Adipocyte (in vitro differentiated cells): ENCODE data around the gene CCDC71L.
"Not testable (repeated sequence)": the region's sequence is repeated elsewhere in the genome, so short reads cannot be mapped to it uniquely, and the experiment has no call there.

Experiments
- DNase-seq: peaks from one replicate; pipeline ENCODE4 v3.0.0-alpha.2; 2015; ENCODE audit warnings: low read depth
- H3K27me3 ChIP-seq: replicated peaks from 2 replicates; pipeline ENCODE4 v1.7.0; 2013; ENCODE audit warnings: mild to moderate bottlenecking, low read length, moderate library complexity; ENCODE audit not compliant: control insufficient read depth, insufficient read depth
- H3K36me3 ChIP-seq: 2 replicates; pipeline ENCODE4 v1.7.0; 2013; ENCODE audit warnings: low read length, mild to moderate bottlenecking, moderate library complexity; ENCODE audit not compliant: control insufficient read depth, insufficient read depth, severe bottlenecking
- H3K4me1 ChIP-seq: 2 replicates; pipeline ENCODE4 v1.7.0; 2013; ENCODE audit warnings: mild to moderate bottlenecking, low read length, moderate library complexity; ENCODE audit not compliant: control insufficient read depth, insufficient read depth
- H3K4me3 ChIP-seq: 2 replicates; pipeline ENCODE4 v1.7.0; 2013; ENCODE audit warnings: mild to moderate bottlenecking, low read length, moderate library complexity
- H3K9ac ChIP-seq: 2 replicates; pipeline ENCODE4 v1.7.0; 2013; ENCODE audit warnings: mild to moderate bottlenecking, low read length, moderate library complexity
- H3K9me3 ChIP-seq: 2 replicates; pipeline ENCODE4 v1.7.0; 2013; ENCODE audit warnings: mild to moderate bottlenecking, low read length, moderate library complexity; ENCODE audit not compliant: control insufficient read depth

Gene CCDC71L

GRCh38 chr7:106676506-106676905 lies 15.5 kb upstream of the CCDC71L start:
- H3K9me3 ChIP-seq, H3K4me3 ChIP-seq: not testable (repeated sequence)

GRCh38 chr7:106673688-106674087 lies 12.7 kb upstream of the CCDC71L start:
- H3K4me3 ChIP-seq, H3K27me3 ChIP-seq, DNase-seq, H3K36me3 ChIP-seq, H3K9ac ChIP-seq, H3K9me3 ChIP-seq, H3K4me1 ChIP-seq: not testable (repeated sequence)

More at GRCh38 chr7:106676506-106676905, 15.5 kb upstream of the CCDC71L start:
- peaks cover 11% of the 10 kb centered on the region for H3K4me1 ChIP-seq
- H3K27me3 ChIP-seq, H3K9ac ChIP-seq, H3K36me3 ChIP-seq, DNase-seq: not testable (repeated sequence)

- H3K4me3 ChIP-seq, H3K9ac ChIP-seq, DNase-seq, H3K4me1 ChIP-seq, H3K27me3 ChIP-seq, H3K36me3 ChIP-seq, H3K9me3 ChIP-seq: not testable (repeated sequence)
These were observed 11.0 kb upstream of the CCDC71L start for GRCh38 chr7:106671930-106672329.

- H3K4me1 ChIP-seq: no peaks in the 10 kb centered on the region
- DNase-seq: no peak
- H3K9me3 ChIP-seq: no peaks in the 10 kb centered on the region
- H3K4me3 ChIP-seq: no peak overlapping the region
- H3K9ac ChIP-seq: no peak overlapping the region
- no peaks in the 10 kb centered on the region for H3K36me3 ChIP-seq
- no peaks in the 10 kb centered on the region for H3K27me3 ChIP-seq
These were observed 10.2 kb upstream of the CCDC71L start for GRCh38 chr7:106671160-106671559.

GRCh38 chr7:106668861-106669524 lies 8.0 kb upstream of the CCDC71L start:
- no peak overlapping the region for H3K9ac ChIP-seq
- H3K36me3 ChIP-seq: no peaks in the 10 kb centered on the region
- no peak for DNase-seq
- peaks cover 6% of the 10 kb centered on the region for H3K9me3 ChIP-seq
- no peak overlapping the region for H3K4me3 ChIP-seq
- H3K27me3 ChIP-seq: no peaks in the 10 kb centered on the region
- H3K4me1 ChIP-seq: no peaks in the 10 kb centered on the region

- H3K27me3 ChIP-seq: no peaks in the 10 kb centered on the region
- H3K36me3 ChIP-seq: no peaks in the 10 kb centered on the region
- H3K4me1 ChIP-seq: no peaks in the 10 kb centered on the region
These were observed 5.4 kb upstream of the CCDC71L start for GRCh38 chr7:106666353-106666752.

GRCh38 chr7:106664343-106664742 lies 3.4 kb upstream of the CCDC71L start:
- Histone ChIP-seq H3K9ac (no peak overlapping the region), H3K9me3 (peaks cover 6% of the 10 kb centered on the region), H3K4me3 (no peak overlapping the region), H3K4me1 (no peaks in the 10 kb centered on the region), H3K36me3 (no peaks in the 10 kb centered on the region), H3K27me3 (no peaks in the 10 kb centered on the region)
- no peak for DNase-seq

More at GRCh38 chr7:106666353-106666752, 5.4 kb upstream of the CCDC71L start:
- Histone ChIP-seq H3K9me3 (peaks cover 6% of the 10 kb centered on the region), H3K4me3 (no peak overlapping the region), H3K9ac (no peak overlapping the region)
- DNase-seq: no peak

- peak; percentile 84 for DNase-seq
- Histone ChIP-seq H3K4me3 (peak overlapping the region; percentile 95), H3K27me3 (no peaks in the 10 kb centered on the region), H3K36me3 (no peaks in the 10 kb centered on the region), H3K4me1 (peaks cover 36% of the 10 kb centered on the region), H3K9ac (peak overlapping the region; percentile 99), H3K9me3 (no peaks in the 10 kb centered on the region)
These were observed 746 bp downstream of the CCDC71L start for GRCh38 chr7:106659963-106660861.

GRCh38 chr7:106659166-106659962 lies 1.6 kb downstream of the CCDC71L start:
- H3K9me3 ChIP-seq: no peaks in the 10 kb centered on the region
- H3K9ac ChIP-seq: peak overlapping the region; percentile 99
- H3K4me3 ChIP-seq: peak overlapping the region; percentile 95
- no peaks in the 10 kb centered on the region for H3K27me3 ChIP-seq
- no peak for DNase-seq
- H3K4me1 ChIP-seq: peaks cover 36% of the 10 kb centered on the region
- H3K36me3 ChIP-seq: no peaks in the 10 kb centered on the region

- no peaks in the 10 kb centered on the region for H3K9me3 ChIP-seq
- peaks cover 36% of the 10 kb centered on the region for H3K4me1 ChIP-seq
- H3K4me3 ChIP-seq: peak overlapping the region; percentile 95
- H3K36me3 ChIP-seq: no peaks in the 10 kb centered on the region
- peak; percentile 7 for DNase-seq
- peak overlapping the region; percentile 99 for H3K9ac ChIP-seq
- no peaks in the 10 kb centered on the region for H3K27me3 ChIP-seq
These were observed 2.4 kb downstream of the CCDC71L start for GRCh38 chr7:106658316-106659165.
